HUDEP-2 (cell line): ENCODE measurements around the gene ACTN1.

Source experiments
- DNase-seq, 76 experiments: peaks; one replicate each; lab custom pipeline; 2025; ENCODE audit not compliant: unreplicated experiment in 76 of 76; lab: John Stamatoyannopoulos, UW

Gene ACTN1

DNA sequence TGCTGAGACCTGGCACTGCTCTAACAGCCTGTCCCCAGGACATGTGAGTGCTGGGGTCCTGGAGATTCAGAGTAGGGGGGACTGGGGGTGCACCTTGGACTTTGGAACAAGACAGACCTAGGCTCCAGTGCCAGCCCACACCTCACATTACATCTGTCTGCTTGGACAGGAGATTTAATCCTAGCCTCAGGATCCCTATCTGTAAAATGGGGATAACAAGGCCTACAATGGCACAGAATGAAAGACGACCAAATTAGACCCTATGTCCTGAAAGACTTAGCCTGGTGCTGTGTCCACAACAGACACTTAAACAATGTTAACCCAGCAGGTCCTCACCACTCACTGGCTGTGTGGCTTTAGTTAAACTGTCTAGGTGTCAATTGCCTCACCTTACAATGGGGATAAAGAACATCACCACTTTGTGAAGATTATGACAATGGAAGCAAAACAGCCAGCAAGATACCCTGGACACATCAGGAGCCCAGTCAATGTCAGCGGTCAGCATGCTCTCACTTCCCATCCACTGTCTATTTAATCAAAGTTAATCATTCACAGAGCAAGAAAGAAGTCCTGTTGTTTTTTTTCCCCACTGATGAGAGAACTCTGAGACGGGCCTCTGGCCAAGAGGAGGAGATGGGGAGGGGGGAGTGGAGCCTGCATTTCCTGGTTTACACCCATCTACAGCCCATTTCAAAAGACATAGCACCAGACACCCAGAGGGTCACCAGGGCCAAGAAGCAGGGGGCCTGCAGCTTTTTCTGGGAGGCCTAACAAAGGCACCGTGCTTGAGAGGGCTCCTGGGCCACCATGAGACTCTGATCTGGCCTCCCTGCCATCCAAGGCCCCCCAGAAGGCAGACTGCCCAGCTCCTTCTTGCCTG is 40.6 kb downstream of the ACTN1 start:
- DNase-seq: no peak

DNA sequence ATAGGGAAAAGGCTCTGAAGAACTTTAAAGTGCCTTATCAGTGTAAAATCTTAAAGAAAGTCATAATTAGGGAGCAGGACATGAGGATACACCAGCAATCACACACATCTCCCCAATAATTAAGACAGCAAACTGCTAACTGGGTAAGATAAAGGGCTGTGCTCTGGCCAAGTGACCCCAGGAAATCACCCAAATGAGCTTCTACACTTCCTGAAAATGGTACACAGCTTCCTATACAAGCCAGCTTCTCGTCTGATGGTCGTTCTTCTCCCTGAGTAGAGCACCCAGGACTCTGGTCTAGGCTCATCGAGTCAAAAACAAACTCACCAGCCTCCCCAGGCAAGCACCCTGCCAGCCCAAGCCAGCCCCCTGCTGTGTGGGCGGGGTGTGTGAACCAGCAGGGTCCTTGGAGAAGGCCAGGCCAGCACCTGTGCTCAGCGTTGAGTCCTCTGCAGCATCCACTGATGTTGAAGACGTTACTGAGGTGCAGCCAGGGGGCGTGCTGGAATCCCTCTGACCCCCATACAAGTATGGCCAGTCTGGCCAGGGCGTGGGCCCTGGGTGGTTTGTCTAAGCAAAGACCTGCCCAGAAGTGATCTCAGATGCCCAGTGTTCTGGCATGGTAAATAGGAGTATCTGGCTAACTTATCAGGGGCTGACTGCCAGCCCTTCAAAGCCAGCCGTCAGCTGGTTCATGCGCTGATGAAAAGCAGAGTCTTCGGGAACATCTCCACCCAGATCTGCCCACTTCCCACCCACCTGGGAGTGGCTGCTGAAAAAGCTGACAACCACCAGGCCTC is 41.4 kb downstream of the ACTN1 start:
- peak in 56 of 76 experiments; percentile 1 to 65 (median 25) for DNase-seq

DNA sequence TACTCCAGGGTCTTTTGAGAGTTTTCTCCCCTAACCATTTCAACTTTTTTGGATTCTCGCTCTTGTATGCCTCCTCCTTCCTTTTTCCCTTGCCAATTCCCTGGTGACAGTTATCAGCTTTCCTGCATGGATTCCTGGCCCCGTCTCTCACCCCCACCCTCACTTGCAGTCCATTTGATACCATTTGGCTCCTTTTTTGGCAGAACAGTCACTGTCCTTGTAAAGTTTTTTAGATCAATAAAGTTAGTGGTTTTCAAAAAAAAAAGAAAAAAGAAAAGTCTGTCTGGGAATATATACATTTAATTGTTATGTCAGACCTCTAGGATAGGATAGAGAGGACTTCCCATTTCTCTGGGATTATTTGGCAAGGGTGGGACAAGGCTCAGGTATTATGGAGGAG is 42.1 kb downstream of the ACTN1 start:
- no peak for DNase-seq

DNA sequence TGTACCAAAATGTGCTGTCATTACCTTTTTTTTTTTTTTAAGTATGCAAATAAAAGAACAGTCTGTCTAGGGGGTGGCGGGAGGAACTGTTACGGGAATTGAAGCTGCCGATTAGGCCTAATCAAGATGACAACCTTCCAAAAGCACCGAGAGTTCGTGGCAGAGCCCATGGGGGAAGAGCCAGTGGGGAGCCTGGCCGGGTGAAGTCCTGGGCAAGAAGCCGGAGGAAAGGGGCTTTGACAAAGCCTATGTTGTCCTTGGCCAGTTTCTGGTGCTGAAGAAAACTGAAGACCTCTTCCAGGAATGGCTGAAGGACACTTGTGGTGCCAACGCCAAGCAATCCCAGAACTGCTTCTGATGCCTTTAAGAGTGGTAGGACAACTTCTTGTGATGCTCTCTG is 42.6 kb downstream of the ACTN1 start:
- DNase-seq: no peak

DNA sequence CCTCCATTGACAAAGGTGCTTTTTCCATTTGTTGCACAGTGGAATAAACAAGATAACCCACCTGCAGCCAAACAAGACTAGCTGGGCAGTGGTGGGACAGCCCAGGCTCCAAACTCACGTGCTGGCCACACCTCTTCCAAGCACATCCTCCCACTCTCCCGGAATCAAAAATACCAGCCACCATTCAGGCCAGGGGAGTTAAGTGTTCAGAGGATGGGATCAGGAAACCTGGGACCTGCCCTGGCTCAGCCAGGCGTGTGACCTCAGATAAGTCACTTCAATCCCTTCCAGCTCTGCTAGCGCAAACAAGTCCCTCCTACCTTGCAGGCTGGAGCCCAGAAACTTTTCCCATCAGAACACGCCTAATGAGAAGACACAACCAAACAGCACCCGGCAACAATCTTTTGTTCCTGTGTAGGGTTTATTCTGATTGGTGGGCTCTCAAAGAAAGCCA is 43.3 kb downstream of the ACTN1 start:
- no peak for DNase-seq

DNA sequence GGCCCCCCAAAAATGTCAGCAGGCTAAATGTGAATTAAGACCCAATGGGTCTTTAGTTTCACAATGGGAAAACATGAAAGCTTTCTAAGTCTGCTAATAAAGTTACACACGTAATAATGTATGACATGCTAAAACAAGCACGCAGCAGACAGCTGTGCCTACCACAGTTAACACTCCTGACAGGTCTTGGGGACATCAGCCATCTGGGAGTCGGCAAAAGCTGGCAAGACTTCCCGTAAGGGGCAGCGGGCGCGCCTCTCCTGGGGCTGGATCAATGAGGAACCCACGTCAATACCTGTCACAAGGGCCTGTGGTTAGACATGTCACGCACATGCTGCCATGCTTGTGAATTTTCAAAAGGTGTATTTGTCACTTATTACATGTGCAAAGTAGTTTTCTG is 45.0 kb downstream of the ACTN1 start:
- DNase-seq: no peak

DNA sequence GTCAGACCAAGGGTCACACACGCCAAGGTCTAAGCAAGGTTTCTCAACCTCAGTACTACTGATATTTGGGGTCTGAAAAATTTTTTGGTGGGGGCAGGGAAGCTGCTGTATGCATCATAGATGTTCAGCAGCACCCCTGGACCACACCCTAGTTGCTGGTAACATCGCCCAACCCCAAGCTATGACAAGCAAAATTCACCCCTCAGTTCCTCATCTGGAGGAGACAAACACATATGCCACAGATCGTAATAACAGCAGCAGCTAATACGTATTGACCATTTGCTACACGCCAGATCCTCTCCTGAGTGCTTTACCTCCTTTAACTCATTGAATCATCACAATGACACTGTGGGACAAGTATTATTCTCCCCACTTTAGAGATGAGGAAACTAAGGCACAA is 46.4 kb downstream of the ACTN1 start:
- DNase-seq: no peak

DNA sequence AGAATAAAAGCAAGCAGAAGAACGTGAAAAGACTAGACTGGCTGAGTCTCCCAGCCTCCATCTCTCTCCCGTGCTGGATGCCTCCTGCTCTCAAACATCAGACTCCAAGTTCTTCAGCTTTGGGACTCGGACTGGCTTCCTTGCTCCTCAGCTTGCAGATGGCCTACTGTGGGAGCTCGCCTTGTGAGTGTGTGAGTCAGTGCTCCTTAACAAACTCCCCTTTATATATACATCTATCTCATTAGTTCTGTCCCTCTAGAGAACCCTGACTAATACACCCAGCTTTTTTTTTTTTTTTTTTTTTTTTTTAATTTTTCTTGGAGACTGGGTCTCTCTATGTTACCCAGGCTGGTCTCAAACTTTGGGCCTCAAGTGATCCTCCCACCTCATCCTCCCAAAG is 46.9 kb downstream of the ACTN1 start:
- DNase-seq: no peak

DNA sequence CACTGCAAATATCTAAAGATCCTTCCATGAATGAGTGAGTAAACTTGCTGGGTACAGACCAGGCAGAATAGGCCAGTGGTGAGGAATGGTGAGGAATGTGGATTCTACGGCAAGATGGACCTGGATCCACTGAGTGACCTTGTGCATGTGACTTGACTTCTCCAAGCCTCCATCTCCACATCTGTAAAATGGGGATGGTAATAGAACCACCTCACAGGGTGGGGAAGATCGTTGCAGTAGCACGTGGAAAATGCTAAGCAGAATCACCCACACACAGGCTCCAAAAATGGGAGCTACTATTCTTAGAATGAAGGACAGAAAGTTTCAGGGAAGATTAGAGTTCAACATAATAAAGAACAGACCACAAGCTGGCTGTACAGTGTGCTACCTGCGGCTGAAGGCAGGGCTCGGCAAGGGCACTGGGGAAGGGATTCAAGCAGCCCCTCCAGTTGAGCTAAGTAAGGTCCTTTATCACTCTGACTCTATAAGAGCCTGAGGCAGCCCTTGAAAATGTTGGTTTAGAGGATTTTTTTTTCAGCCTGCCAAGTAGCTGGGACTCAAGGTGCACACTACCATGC is 47.5 kb downstream of the ACTN1 start:
- DNase-seq: no peak

DNA sequence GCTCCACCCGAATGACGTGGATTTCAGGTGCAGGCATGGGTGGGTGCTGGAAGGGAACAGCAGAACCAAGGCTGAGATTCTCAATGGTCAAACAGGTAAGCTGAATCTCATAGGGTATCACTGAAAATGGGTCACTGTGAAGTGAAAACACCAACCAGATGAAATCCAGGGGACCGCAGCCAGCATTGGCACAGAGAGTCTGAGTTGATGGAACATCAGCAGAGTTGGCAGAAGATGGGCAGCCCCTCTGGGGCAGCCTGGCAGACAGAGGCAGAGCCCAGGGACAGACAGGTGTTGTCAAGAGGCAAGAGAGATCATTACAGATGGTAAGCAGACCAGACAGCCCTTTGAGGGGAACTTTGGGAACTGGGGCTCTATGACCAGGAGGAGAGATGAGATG is 48.0 kb downstream of the ACTN1 start:
- DNase-seq: no peak

DNA sequence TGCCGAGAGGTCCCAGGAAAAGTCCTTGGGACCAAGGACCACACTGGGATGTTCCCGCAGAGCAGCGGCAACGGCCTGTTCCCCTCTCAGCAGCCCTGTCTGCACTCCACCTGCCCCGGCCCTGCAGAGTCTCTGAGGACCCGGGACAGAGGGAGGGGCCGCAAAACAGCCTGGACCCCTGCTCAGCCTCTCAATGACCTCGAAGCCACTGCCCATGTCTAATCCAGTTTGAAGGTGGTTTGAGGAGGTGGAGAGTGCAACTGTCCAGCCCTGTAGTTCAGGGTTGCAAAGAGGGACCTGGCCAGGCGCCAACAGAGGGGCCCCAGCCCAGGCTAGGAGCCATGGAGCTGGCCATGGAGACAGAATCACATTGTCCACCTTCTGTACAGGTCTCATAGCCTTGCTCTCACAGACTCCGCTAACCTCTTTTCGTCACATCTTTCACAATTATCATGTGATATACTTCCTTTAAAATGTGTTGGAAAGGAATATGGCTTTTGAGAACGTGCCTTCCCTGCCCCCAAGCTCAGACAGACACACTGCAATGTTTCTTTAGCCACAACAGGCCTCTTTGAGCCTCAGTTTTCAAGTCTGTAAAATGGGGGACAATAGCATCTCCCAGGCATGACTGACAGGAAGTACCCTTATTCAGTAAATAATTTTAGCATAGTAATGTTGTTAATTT is 49.3 kb downstream of the ACTN1 start:
- DNase-seq: no peak

DNA sequence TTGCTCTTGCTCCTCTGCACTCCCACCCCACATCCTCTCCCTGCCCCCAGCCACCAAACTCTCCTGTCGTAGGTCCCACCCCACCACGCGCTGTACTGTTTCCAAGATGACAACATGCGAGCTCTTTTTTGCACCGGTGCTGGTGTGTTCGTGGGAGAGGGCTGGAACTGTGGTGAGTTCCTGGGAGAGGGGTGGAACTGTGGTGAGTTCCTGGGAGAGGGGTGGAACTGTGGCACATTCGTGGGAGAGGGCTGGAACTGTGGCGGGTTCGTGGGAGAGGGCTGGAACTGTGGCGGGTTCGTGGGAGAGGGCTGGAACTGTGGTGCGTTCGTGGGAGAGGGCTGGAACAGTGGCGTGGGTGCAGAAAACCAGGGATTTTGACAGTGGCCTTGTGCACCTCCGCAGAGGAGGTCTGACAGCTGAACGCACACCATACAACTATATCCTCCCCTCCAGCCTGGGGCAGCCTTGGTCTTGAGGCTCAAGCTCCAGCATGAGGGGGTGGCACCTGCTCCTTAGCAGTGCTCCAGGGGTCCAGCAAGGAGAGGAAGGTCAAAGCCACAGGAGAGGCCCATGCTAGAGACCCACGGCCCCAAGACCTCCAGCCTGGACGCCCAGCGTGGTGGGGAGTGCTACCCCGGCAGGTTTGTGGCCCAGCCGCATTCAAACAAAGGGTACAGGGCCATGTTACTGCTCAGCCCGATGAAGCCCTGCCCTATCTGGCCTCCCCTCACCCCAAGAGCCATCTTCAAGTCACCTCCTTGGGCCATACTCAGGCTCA is 50.1 kb downstream of the ACTN1 start:
- DNase-seq: no peak

DNA sequence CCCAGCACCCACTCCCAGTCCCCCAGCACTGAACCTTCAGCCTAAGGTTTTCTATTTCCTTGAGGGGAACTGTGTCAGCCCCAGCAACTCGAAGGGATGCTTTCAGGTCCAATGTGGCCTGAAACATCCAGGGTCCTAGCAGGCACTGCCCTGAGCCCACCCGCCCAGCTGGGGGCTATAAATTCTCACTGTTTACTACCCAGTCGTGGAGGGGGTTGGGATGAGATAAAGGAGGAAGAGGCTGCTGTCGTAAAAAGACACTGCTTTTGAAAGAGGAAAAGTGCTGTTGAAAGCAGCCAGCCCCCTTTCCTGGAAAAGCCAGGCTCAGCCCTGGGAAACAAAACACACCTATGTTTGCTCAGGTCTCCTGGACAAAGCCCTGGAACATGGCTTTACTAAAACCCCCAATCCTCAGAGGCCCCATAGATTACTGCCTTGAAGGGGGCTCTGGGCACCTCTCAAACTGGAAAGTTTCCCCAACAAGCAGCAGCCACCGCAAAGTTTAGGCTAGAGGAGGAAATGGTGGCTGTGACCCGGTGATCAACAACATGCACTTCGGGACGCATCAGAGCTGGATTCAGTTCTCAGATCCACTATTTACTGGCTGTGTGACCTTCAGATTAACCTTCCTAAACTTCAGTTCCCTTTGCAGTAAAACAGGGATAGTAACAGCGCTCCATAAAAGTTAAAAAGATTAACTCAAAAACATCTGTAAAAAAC is 51.0 kb downstream of the ACTN1 start:
- no peak for DNase-seq

DNA sequence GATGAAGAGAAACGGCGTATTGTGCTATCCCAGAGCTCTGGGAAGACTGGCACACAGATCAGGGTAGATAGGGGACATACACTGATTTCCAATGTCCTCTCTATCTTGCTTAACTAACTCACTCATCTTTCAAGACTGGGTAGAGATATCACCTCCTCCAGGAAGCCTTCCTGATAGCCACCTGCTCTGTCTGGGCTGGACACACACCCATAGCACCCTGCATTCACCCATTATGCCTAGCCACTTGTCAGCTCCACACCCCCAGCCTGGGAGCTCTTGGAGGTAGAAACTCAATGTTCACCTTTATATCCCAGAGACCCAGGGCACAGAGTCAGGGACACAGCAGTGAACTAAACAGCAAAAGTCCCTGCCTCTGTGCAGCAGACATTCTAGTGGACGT is 52.0 kb downstream of the ACTN1 start:
- no peak for DNase-seq

DNA sequence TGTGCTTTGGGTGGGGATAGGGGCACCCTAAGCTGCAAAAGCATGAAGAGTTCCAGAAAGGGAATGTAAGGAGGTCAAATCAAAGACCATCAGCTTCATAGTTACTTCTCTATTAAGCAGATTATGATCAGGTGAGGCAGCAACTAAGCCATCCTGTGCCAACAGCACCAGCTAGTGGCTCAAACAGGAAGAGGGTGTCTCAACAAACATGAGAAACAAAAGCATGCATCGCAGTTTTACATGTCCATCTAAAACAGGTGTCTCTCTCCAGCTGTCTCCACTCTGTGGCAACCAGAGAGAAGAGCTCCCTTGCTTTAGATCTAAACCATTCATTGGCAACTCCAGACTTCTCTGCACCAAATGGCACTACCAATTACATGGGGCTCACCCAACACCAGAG is 52.9 kb downstream of the ACTN1 start:
- DNase-seq: no peak

DNA sequence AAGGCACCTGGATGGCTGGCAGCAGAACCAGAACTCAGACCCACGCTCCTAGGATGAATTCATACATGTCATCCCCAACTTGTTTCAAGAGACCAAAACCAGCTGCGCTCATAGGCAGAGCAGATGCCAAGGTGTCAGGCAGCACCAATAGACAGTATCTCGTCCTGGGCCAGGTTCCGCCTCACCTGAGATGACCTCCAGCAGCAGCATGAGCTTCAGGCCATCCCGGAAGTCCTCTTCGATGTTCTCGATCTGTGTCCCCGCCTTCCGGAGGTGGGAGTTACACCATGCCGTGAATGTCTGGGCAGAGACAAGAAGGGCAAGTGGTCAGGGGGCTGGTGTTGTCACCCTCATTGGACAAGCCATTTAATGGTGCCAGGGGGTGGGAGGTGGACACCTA is 53.7 kb downstream of the ACTN1 start:
- no peak for DNase-seq

DNA sequence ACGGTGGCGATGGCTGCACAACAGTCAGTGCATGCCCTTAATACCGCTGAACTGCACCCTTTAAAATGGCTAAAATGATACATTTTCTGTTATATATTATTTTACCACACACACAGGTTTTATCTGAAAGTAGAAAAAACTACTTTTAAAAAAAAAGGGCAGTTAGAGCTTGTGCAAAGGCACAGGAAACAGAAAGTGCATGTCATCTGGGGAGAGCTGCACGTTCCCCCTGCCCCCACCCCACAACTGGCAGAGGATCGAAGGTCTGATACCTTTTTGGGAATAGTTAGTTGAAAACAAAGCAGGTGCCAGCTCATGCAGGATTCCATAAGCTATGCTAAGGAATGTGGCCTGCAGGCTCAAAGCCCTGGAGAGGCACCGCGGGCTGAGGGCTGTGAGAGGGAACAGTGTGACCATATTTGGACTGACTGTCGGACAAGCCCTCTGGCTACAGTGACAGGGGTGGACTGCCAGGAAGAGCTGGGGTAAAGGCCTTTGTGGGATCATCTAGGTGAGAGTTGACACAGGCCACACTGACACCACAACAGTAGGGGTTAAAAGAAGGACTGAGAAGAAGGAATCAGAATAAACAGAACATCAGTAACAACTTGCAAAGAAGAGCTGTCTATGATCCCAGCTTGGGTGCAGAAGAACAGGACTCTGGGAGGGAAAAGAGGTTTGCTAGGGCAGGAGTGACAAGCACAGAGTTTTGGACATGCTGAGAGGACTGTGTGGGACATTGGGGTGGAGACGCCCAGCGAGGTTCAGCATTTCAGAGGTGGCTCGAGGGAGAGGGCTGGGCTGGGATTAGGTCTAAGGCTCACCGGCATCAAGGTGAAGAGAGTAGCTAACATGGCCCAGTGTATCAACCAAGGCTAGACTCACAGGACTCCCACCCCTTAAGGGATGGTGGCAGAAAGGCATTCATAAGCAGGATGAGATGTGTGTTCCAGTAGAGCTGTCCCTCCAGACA is 54.6 kb downstream of the ACTN1 start:
- no peak for DNase-seq

DNA sequence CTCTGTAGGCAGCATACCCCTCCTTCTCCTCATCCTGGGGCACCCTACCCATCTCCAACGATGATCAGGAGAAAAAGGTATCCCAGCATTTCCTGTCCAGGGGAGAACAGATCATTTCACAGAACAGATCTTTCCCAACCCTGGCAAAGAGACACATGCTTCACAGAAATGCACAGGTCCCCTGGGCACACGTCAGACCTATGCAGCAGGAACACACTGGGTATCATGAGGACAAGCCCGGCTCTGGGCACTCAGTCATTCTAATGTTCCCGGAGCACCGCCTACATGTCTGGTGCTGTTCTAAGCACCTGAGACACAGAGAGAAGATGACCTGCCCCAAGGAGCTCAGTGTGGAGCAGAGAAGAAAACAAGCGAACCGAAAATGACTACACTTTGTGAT is 56.2 kb downstream of the ACTN1 start:
- no peak for DNase-seq
